Measurements from ENCODE around the gene CHST11. TPM values are rescaled to one million over a fixed set of nuclear protein-coding genes. Genes with fewer than 3 reads are reported as not detected.

CHST11 gene
- polyA plus RNA-seq, 1 donor (not counting 4 experiments of a cell fraction or from before 2014, with no cell fraction given) = 11.9 TPM

DNA sequence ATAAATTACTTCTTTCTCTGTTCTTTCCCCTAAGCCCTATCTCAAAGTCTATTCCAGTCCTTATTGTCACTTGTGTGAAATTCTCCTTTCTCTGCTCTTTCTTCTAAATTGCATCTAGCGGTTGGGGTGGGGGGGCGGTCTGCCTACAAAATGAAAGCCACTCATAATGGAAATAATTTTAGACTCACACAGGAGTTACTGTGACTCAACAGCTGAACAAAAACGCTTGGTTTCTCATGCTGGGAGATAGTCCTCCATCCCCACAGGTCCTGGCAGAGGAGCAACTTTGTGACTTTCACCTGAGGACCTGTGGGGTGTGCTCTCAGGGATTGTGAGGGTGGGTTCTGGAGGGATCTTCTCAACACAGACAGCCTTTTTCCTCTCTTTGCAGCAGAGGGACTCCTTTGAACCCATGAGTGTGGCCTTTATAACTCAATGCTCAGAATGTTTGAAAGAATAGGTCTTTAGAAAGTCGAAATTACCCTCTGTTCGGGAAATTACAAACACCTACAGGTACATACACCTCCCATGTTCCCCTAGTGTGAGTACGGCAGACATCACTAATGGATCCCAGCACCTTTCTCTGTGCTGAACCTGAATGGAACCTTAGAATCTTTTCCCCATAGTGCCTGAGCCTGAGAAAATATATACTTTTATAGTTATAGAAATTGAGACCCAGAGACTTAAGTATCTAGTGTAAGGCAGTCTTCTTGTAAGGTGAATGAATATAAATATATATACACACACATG lies 109.7 kb downstream of the CHST11 start:
- DNase-seq (ENCODE audit: low read depth, low spot score) (no peak), FAIRE-seq (no peak)
- no peak overlapping the region for H3K4me2 ChIP-seq (ENCODE audit: control insufficient read depth, extremely low read depth, insufficient read depth, low read depth, low read length)
- H3K27me3 ChIP-seq (ENCODE audit: control insufficient read depth, extremely low read depth, insufficient read depth, low read length) = no peaks in the 10 kb centered on the region
- no peak for TF ChIP-seq EZH2 (IDR thresholded peaks at IDR 0.05; ENCODE audit: low read length)
- no peak for TF ChIP-seq CTCF (optimal IDR thresholded peaks at IDR 0.05 in 1 of 3, IDR thresholded peaks at IDR 0.05 in 1 of 3, conservative IDR thresholded peaks at IDR 0.05 in 1 of 3; ENCODE audit: extremely low read depth in 1 of 3, insufficient read depth in 2 of 3, low read length in 3 of 3)
- no peaks in the 10 kb centered on the region for H3K36me3 ChIP-seq (ENCODE audit: control insufficient read depth in 2 of 2, extremely low read depth in 1 of 2, insufficient read depth in 2 of 2, low read length in 2 of 2)
- peaks cover 6% of the 10 kb centered on the region for H3K79me2 ChIP-seq (ENCODE audit: control insufficient read depth, insufficient read depth, low read length)
- no peak overlapping the region for H3K27ac ChIP-seq (ENCODE audit: control insufficient read depth, insufficient read depth, low read length)
- no peaks in the 10 kb centered on the region for H3K9me1 ChIP-seq (ENCODE audit: control insufficient read depth, extremely low read depth, insufficient read depth, low read length)
- no peaks in the 10 kb centered on the region for H4K20me1 ChIP-seq (ENCODE audit: control insufficient read depth, extremely low read depth, insufficient read depth, low read length)
- no peak overlapping the region for H3K4me3 ChIP-seq (ENCODE audit: control insufficient read depth in 2 of 3, extremely low read depth in 1 of 3, insufficient read depth in 2 of 3, low read depth in 1 of 3, low read length in 3 of 3)
- dilution Hi-C loops (cut with MboI; ENCODE audit: extremely low pct_ligation_motif_present, low sequenced_read_pairs) = no loop called here
- H2AFZ ChIP-seq (ENCODE audit: control insufficient read depth, low read length) = no peak overlapping the region
- no peaks in the 10 kb centered on the region for H3K4me1 ChIP-seq (ENCODE audit: control insufficient read depth, extremely low read depth, insufficient read depth, low read length)
- H3K9ac ChIP-seq (ENCODE audit: control insufficient read depth, extremely low read depth, insufficient read depth, low read length) = no peak overlapping the region
- H3K9me3 ChIP-seq (ENCODE audit: control insufficient read depth, low read depth, low read length) = no peaks in the 10 kb centered on the region

DNA sequence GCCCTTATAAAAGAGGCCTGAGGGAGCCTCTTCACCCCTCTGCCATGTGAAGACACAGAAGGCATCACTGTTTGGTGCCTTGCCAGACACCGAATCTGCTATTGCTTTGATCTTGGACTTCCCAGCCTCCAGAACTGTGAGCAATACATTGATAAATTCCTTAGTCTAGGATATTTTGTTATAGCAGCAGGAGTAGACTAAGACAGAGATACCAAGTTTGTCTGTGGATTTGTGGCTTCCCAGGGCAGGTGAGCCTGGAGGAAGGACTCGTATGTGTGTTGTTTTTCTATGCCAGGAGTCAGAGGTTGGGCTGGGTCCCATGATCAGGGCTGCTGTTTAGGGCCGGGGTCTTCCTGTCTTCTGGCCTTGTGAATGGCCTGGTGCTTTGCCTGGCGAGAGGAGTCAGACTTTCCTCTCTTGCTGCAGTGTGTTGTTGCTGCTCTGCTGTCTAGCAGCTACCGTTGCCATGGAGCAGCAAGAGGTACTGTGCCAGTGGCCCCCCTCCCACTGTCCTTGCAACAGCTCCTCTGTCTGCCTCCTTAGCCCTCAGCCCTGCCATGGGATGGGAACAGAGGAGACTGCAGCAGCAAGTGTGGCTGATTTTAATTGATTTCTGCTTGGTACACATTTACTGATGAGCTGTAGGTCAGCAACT lies 111.2 kb downstream of the CHST11 start:
- no peaks in the 10 kb centered on the region for H3K9me1 ChIP-seq (ENCODE audit: control insufficient read depth, extremely low read depth, insufficient read depth, low read length)
- dilution Hi-C loops (cut with MboI; ENCODE audit: extremely low pct_ligation_motif_present, low sequenced_read_pairs) = no loop called here
- TF ChIP-seq CTCF (optimal IDR thresholded peaks at IDR 0.05 in 1 of 3, IDR thresholded peaks at IDR 0.05 in 1 of 3, conservative IDR thresholded peaks at IDR 0.05 in 1 of 3; ENCODE audit: extremely low read depth in 1 of 3, insufficient read depth in 2 of 3, low read length in 3 of 3) = no peak
- TF ChIP-seq EZH2 (IDR thresholded peaks at IDR 0.05; ENCODE audit: low read length) = no peak
- no peaks in the 10 kb centered on the region for H3K27me3 ChIP-seq (ENCODE audit: control insufficient read depth, extremely low read depth, insufficient read depth, low read length)
- H4K20me1 ChIP-seq (ENCODE audit: control insufficient read depth, extremely low read depth, insufficient read depth, low read length) = no peaks in the 10 kb centered on the region
- H3K4me1 ChIP-seq (ENCODE audit: control insufficient read depth, extremely low read depth, insufficient read depth, low read length) = no peaks in the 10 kb centered on the region
- H3K4me3 ChIP-seq (ENCODE audit: control insufficient read depth in 2 of 3, extremely low read depth in 1 of 3, insufficient read depth in 2 of 3, low read depth in 1 of 3, low read length in 3 of 3) = no peak overlapping the region
- H3K9me3 ChIP-seq (ENCODE audit: control insufficient read depth, low read depth, low read length) = no peaks in the 10 kb centered on the region
- H3K36me3 ChIP-seq (ENCODE audit: control insufficient read depth in 2 of 2, extremely low read depth in 1 of 2, insufficient read depth in 2 of 2, low read length in 2 of 2) = no peaks in the 10 kb centered on the region
- DNase-seq (ENCODE audit: low read depth, low spot score) (no peak), FAIRE-seq (no peak)
- H2AFZ ChIP-seq (ENCODE audit: control insufficient read depth, low read length) = no peak overlapping the region
- H3K27ac ChIP-seq (ENCODE audit: control insufficient read depth, insufficient read depth, low read length) = no peak overlapping the region
- no peak overlapping the region for H3K9ac ChIP-seq (ENCODE audit: control insufficient read depth, extremely low read depth, insufficient read depth, low read length)
- H3K79me2 ChIP-seq (ENCODE audit: control insufficient read depth, insufficient read depth, low read length) = peaks cover 6% of the 10 kb centered on the region
- H3K4me2 ChIP-seq (ENCODE audit: control insufficient read depth, extremely low read depth, insufficient read depth, low read depth, low read length) = no peak overlapping the region
